Keratinocyte (primary cell): ENCODE results near the gene CCZ1B. TPM values are rescaled to one million over a fixed set of nuclear protein-coding genes. Genes with fewer than 3 reads are reported as not detected.
"Not testable (repeated sequence)": the region's sequence is repeated elsewhere in the genome, so short reads cannot be mapped to it uniquely, and the experiment has no call there.

Experiments used
- DNase-seq: peaks from one replicate; pipeline ENCODE4 v3.0.0-alpha.2; 2011; ENCODE audit warnings: low read depth, missing footprints, low spot score
- FAIRE-seq: peaks from 2 replicates; lab custom pipeline; 2011; peaks lifted over from hg19 to GRCh38; lab: Jason Lieb, UNC
- H2AFZ ChIP-seq: 2 replicates; pipeline ENCODE4 v1.6.0; 2012; ENCODE audit warnings: low read length, control low read depth, inconsistent platforms; ENCODE audit not compliant: control insufficient read depth
- H3K27ac ChIP-seq: 2 replicates; pipeline ENCODE4 v1.5.1; 2011; ENCODE audit warnings: low read length; ENCODE audit not compliant: control insufficient read depth, insufficient read depth
- H3K27me3 ChIP-seq: 3 replicates; pipeline ENCODE4 v1.6.0; 2011; ENCODE audit warnings: low read length; ENCODE audit not compliant: control insufficient read depth, insufficient read depth; ENCODE audit errors: extremely low read depth
- H3K36me3 ChIP-seq, 2 experiments: 2 replicates in 1 of 2; 3 replicates in 1 of 2; pipeline ENCODE4 v1.5.1; 2011; ENCODE audit warnings: low read length in 2 of 2, mild to moderate bottlenecking in 1 of 2; ENCODE audit not compliant: control insufficient read depth in 2 of 2, insufficient read depth in 2 of 2; ENCODE audit errors: extremely low read depth in 1 of 2
- H3K4me1 ChIP-seq: 3 replicates; pipeline ENCODE4 v1.5.1; 2011; ENCODE audit warnings: low read length; ENCODE audit not compliant: control insufficient read depth, insufficient read depth; ENCODE audit errors: extremely low read depth
- H3K4me2 ChIP-seq: 3 replicates; pipeline ENCODE4 v1.6.0; 2011; ENCODE audit warnings: low read depth, low read length; ENCODE audit not compliant: control insufficient read depth, insufficient read depth; ENCODE audit errors: extremely low read depth
- H3K4me3 ChIP-seq, 3 experiments: fragments of 200-600 bp in 1 of 3; sonication (generic) in 1 of 3; 2 replicates in 2 of 3; 3 replicates in 1 of 3; pipeline ENCODE4 v1.5.1; 2011 to 2016; ENCODE audit warnings: low read length in 3 of 3, mild to moderate bottlenecking in 3 of 3, control low read depth in 2 of 3, inconsistent platforms in 1 of 3, low read depth in 1 of 3, mixed read lengths in 1 of 3, mixed run types in 1 of 3, moderate library complexity in 1 of 3; ENCODE audit not compliant: control insufficient read depth in 2 of 3, insufficient read depth in 2 of 3; ENCODE audit errors: extremely low read depth in 1 of 3
- H3K79me2 ChIP-seq: 2 replicates; pipeline ENCODE4 v1.6.0; 2012; ENCODE audit warnings: low read length; ENCODE audit not compliant: control insufficient read depth, insufficient read depth
- H3K9ac ChIP-seq: 3 replicates; pipeline ENCODE4 v1.6.0; 2011; ENCODE audit warnings: low read length; ENCODE audit not compliant: control insufficient read depth, insufficient read depth; ENCODE audit errors: extremely low read depth
- H3K9me1 ChIP-seq: 3 replicates; pipeline ENCODE4 v1.6.0; 2011; ENCODE audit warnings: low read length; ENCODE audit not compliant: control insufficient read depth, insufficient read depth; ENCODE audit errors: extremely low read depth
- H3K9me3 ChIP-seq: 2 replicates; pipeline ENCODE4 v1.5.1; 2012; ENCODE audit warnings: low read depth, low read length; ENCODE audit not compliant: control insufficient read depth
- H4K20me1 ChIP-seq: 3 replicates; pipeline ENCODE4 v1.6.0; 2011; ENCODE audit warnings: low read length; ENCODE audit not compliant: control insufficient read depth, insufficient read depth; ENCODE audit errors: extremely low read depth
- dilution Hi-C: fragments of 300-500 bp; cut with MboI; formaldehyde crosslinking; loops from one replicate; pipeline ENCODE4 v1.7.0; 2020; ENCODE audit warnings: low sequenced_read_pairs; ENCODE audit not compliant: extremely low pct_ligation_motif_present
- polyA plus RNA-seq, 5 experiments: library from polyadenylated mRNA; depleted of rRNA in 3 of 5; stranded (reverse) in 3 of 5; stranded (forward) in 1 of 5; unstranded in 1 of 5; fragments of >200 nt; gene quantifications; 1 replicate in 1 of 5; 2 replicates in 3 of 5; 3 replicates in 1 of 5; pipeline versions ENCODE4 v1.2.1 to v1.2.3, GENCODE V29; 2011 to 2012; ENCODE audit warnings: missing spikeins in 2 of 5, low read depth in 1 of 5, low replicate concordance in 1 of 5

The CCZ1B gene
- polyA plus RNA-seq, 1 donor (not counting 4 experiments of a cell fraction or from before 2014, with no cell fraction given) = 42.7 TPM

- H3K27ac ChIP-seq, H3K79me2 ChIP-seq, FAIRE-seq, H3K4me1 ChIP-seq, DNase-seq, H4K20me1 ChIP-seq, H3K9me3 ChIP-seq, H3K9ac ChIP-seq, dilution Hi-C loops, H2AFZ ChIP-seq, H3K27me3 ChIP-seq, H3K36me3 ChIP-seq, H3K4me3 ChIP-seq, H3K4me2 ChIP-seq, H3K9me1 ChIP-seq: not testable (repeated sequence)
Observed at GRCh38 chr7:6849127-6849526, 23.1 kb upstream of the CCZ1B start.

DNA sequence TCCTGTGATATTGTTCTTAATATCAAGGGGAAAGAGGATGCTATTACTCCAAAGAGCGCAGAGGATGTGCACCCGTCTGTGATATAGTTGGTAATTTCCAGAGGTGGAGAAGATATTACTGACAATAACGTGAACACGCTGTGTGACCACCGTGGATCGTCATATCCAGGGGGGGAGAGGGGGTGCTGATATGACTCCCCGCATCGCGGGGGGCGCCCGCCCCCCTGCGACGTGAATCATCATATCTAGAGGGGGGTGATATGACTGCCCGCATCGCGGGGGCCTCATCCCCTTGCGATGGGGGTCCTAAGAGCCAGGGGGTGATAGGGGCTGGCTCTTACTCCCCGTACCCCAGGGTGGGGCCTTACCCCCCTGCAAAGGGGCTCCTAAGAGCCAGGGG is 21.7 kb upstream of the CCZ1B start:
- H3K9me3 ChIP-seq, H3K9ac ChIP-seq, H3K36me3 ChIP-seq, H3K79me2 ChIP-seq, H3K9me1 ChIP-seq, H2AFZ ChIP-seq, dilution Hi-C loops, FAIRE-seq, H3K27ac ChIP-seq, DNase-seq, H3K27me3 ChIP-seq, H3K4me3 ChIP-seq, H3K4me2 ChIP-seq, H4K20me1 ChIP-seq, H3K4me1 ChIP-seq: not testable (repeated sequence)

GRCh38 chr7:6845971-6846449 is 19.9 kb upstream of the CCZ1B start:
- H3K79me2 ChIP-seq, H3K9ac ChIP-seq, H3K4me3 ChIP-seq, H4K20me1 ChIP-seq, H3K27ac ChIP-seq, H3K36me3 ChIP-seq, H3K9me1 ChIP-seq, H2AFZ ChIP-seq, DNase-seq, FAIRE-seq, H3K4me2 ChIP-seq, H3K9me3 ChIP-seq, H3K27me3 ChIP-seq, dilution Hi-C loops: not testable (repeated sequence)
- peaks cover 11% of the 10 kb centered on the region for H3K4me1 ChIP-seq

GRCh38 chr7:6843654-6844053 is 17.6 kb upstream of the CCZ1B start:
- dilution Hi-C loops = not testable (repeated sequence)

DNA sequence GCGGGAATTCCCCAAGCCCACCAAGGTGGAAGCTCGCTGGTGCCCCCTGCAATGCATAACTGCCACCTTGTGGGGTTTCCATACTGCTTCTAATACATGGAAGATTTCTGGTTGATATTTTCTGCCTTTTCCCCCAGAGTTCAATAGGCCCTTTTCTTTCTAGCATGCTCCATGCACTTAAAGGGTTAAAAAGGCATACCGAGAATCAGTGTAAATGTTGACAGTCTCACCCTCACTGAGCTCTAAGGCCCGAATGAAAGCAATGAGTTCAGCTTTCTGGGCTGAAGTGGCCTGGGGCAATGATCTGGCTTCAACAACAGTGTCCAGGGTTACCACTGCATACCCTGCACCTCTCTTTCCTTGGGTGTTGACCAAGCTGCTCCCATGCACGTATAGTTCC is 17.0 kb upstream of the CCZ1B start:
- H3K9me1 ChIP-seq, FAIRE-seq, H3K9me3 ChIP-seq, dilution Hi-C loops, H3K4me3 ChIP-seq, H3K27ac ChIP-seq, H2AFZ ChIP-seq, H3K36me3 ChIP-seq, H3K27me3 ChIP-seq, H4K20me1 ChIP-seq, H3K4me2 ChIP-seq, H3K79me2 ChIP-seq, H3K9ac ChIP-seq, DNase-seq: not testable (repeated sequence)
- peaks cover 11% of the 10 kb centered on the region for H3K4me1 ChIP-seq

More at GRCh38 chr7:6843654-6844053, 17.6 kb upstream of the CCZ1B start:
- H3K27ac ChIP-seq, H4K20me1 ChIP-seq, H3K9me3 ChIP-seq, H3K36me3 ChIP-seq, DNase-seq, H3K27me3 ChIP-seq, H3K9ac ChIP-seq, H3K9me1 ChIP-seq, H3K4me3 ChIP-seq, H3K4me2 ChIP-seq, H3K79me2 ChIP-seq, H2AFZ ChIP-seq, FAIRE-seq: not testable (repeated sequence)
- peaks cover 11% of the 10 kb centered on the region for H3K4me1 ChIP-seq
